Ascending aorta (tissue), 2 donors: ENCODE measurements around the gene LRRC8C. TPM values are rescaled to one million over a fixed set of nuclear protein-coding genes. Genes with fewer than 3 reads are reported as not detected.
"Not testable (repeated sequence)": the region's sequence is repeated elsewhere in the genome, so short reads cannot be mapped to it uniquely, and the experiment has no call there.

Experiments
- DNase-seq, 2 donors: peaks; one replicate each; pipeline ENCODE4 v3.0.0-alpha.2; 2019; ENCODE audit warnings: low spot score in 2 of 2
- H3K27ac ChIP-seq, 2 donors: fragments of 200-600 bp; sonication (generic); one replicate each; pipeline ENCODE4 v1.5.1; 2016 to 2017; ENCODE audit warnings: mild to moderate bottlenecking in 1 of 2
- H3K27me3 ChIP-seq: fragments of 200-600 bp; sonication (generic); one replicate; pipeline ENCODE4 v1.5.1; 2017
- H3K36me3 ChIP-seq, 2 donors: fragments of 200-600 bp; sonication (generic); one replicate each; pipeline ENCODE4 v1.5.1; 2016
- H3K4me1 ChIP-seq, 2 donors: fragments of 200-600 bp; sonication (generic); one replicate each; pipeline ENCODE4 v1.5.1; 2016 to 2017; ENCODE audit warnings: mild to moderate bottlenecking in 1 of 2
- H3K4me3 ChIP-seq, 2 donors: fragments of 200-600 bp; sonication (generic); one replicate each; pipeline ENCODE4 v1.5.1; 2016 to 2017; ENCODE audit warnings: mild to moderate bottlenecking in 1 of 2
- H3K9me3 ChIP-seq, 2 donors: fragments of 200-600 bp; sonication (generic); one replicate each; pipeline ENCODE4 v1.5.1; 2016
- intact Hi-C: fragments of 100-400 bp; cut with DNase I; formaldehyde crosslinking; loops from one replicate; pipeline ENCODE4 v1.15.1; 2023
- total RNA-seq: library from RNA; depleted of rRNA; stranded (reverse); fragments of >200 nt; gene quantifications from one replicate; pipeline ENCODE4 v1.1.0, GENCODE V29; 2016
- TF ChIP-seq, protein P1 (sequence below), 3 experiments: fragments of 200-600 bp in 2 of 3; fragments of 450-650 bp in 1 of 3; sonication (generic) in 2 of 3; IDR thresholded peaks; one replicate each; pipeline ENCODE4 v1.5.1; 2016 to 2019; ENCODE audit warnings: antibody characterized with exemption in 3 of 3, mild to moderate bottlenecking in 1 of 3, moderate library complexity in 1 of 3

LRRC8C gene
- total RNA-seq, 1 donor from 2014 or later, result 7.5 TPM

DNA sequence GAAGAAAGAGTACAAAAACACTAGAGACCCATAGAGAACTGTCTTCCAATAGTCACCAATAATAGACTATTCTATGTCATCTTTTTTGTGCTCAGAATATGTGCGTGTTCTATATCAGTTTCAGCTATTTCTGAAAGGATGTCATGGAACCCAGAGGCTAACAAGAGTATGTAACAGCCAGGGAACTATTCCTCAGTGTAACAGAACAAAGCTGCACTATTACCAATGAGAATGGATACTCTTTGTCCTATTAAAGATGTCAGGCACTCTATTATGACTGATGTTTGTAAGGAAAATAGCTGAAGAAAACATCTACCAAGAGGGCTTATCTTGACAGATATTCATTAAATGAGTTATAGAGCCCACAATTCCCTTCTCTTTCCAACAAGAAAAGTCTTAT, 8.6 kb upstream of the LRRC8C start:
- no peak for DNase-seq
- Histone ChIP-seq H3K9me3 (no peaks in the 10 kb centered on the region), H3K36me3 (no peaks in the 10 kb centered on the region), H3K4me3 (no peak overlapping the region), H3K4me1 (no peaks in the 10 kb centered on the region), H3K27me3 (no peaks in the 10 kb centered on the region), H3K27ac (no peak overlapping the region)
- TF ChIP-seq, protein P1, sequence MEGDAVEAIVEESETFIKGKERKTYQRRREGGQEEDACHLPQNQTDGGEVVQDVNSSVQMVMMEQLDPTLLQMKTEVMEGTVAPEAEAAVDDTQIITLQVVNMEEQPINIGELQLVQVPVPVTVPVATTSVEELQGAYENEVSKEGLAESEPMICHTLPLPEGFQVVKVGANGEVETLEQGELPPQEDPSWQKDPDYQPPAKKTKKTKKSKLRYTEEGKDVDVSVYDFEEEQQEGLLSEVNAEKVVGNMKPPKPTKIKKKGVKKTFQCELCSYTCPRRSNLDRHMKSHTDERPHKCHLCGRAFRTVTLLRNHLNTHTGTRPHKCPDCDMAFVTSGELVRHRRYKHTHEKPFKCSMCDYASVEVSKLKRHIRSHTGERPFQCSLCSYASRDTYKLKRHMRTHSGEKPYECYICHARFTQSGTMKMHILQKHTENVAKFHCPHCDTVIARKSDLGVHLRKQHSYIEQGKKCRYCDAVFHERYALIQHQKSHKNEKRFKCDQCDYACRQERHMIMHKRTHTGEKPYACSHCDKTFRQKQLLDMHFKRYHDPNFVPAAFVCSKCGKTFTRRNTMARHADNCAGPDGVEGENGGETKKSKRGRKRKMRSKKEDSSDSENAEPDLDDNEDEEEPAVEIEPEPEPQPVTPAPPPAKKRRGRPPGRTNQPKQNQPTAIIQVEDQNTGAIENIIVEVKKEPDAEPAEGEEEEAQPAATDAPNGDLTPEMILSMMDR (IDR thresholded peaks at IDR 0.05), result no peak
- intact Hi-C loops, result no loop called here

DNA sequence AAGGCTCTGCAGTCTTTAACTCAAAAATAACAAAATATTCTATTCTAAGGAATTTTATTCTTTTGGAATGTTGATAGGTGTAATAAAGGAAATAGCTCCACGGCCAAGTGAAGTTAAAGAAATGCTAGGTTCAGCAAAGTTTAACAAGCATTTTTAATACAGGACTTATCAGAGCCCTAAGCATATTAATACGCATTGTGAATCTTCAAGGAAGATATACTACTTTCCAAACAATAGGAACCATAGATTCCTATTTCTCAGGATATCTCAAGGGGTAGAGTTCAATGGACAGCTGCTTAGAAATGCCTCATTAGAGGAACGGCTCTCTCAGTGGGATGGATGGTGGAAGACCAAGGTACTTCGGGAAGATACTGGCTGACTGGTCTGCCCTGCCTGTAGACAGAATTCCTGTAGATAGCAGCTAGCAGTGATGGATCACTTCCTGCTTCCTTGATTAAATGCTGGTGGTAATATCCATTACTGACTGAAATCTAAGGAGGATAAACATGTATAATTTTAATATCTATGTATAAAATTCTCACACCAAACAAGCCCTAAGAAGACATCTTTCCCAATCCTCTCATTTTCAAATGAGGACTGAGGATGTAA, 8.1 kb upstream of the LRRC8C start:
- DNase-seq, result no peak
- Histone ChIP-seq H3K27me3 (no peaks in the 10 kb centered on the region), H3K9me3 (no peaks in the 10 kb centered on the region), H3K4me1 (no peaks in the 10 kb centered on the region), H3K4me3 (no peak overlapping the region), H3K27ac (no peak overlapping the region), H3K36me3 (no peaks in the 10 kb centered on the region)
- intact Hi-C loops, result no loop called here
- TF ChIP-seq, protein P1 (IDR thresholded peaks at IDR 0.05), result no peak

DNA sequence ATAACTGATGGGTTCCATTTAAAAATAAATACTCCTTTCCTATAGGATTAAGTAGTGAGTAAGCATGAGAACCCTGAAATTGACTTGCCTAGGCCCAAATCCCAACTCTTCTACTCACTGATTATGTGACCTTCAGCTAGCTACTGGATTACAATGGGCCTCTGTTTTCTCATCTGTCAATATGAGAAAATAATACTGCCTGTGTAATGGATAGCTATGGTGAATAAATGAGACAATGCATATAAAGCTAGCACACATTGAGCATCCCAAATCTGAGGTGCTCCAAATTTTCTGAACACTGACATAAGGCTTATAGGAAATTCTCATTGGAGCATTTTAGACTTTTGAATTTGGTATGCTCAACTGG, 5.3 kb upstream of the LRRC8C start:
- no peaks in the 10 kb centered on the region for H3K36me3 ChIP-seq
- H3K27me3 ChIP-seq, result no peaks in the 10 kb centered on the region
- H3K4me3 ChIP-seq, result no peak overlapping the region
- H3K4me1 ChIP-seq, result no peaks in the 10 kb centered on the region
- no peaks in the 10 kb centered on the region for H3K9me3 ChIP-seq
- TF ChIP-seq, protein P1 (IDR thresholded peaks at IDR 0.05), result no peak
- no peak for DNase-seq
- no peak overlapping the region for H3K27ac ChIP-seq
- intact Hi-C loops, result no loop called here

DNA sequence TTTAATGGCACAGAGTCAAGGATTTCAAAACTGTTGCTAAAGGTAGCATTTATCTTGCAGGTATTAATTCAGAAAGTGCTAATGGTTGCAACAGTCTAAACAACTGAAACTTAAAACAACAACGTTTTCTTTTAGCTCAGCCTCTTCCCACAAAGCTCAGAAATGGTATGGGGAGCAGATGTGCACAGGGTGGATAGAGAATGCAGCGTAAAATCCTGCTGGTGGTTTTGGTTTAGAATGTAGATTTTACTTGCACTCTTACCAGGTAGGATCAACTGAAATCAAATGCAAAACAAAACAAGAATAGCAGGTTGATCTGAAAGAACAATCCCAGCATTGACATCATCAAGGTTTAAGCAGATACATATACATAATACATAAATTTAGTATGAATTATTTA, 3.8 kb upstream of the LRRC8C start:
- H3K27me3 ChIP-seq, result no peaks in the 10 kb centered on the region
- H3K27ac ChIP-seq, result no peak overlapping the region
- H3K9me3 ChIP-seq, result no peaks in the 10 kb centered on the region
- intact Hi-C loops, result no loop called here
- no peak for DNase-seq
- no peaks in the 10 kb centered on the region for H3K4me1 ChIP-seq
- TF ChIP-seq, protein P1 (IDR thresholded peaks at IDR 0.05), result no peak
- no peak overlapping the region for H3K4me3 ChIP-seq
- no peaks in the 10 kb centered on the region for H3K36me3 ChIP-seq

DNA sequence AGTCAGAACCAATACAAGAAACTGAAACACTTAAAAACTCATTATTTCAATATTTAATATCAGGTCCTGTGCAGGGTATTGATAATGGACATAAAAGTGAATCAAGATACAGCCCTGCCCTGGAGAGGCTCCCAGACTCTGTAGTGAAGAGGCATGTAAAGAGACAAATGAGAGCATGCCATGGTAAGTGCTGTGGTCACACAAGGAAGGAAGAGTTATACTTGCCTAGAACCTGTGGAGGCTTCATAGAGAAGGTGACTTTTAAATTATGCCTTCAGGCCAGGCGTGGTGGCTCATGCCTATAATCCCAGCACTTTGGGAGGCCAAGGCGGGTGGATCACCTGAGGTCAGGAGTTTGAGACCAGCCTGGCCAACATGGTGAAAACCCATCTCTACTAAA, 3.3 kb upstream of the LRRC8C start:
- H3K27me3 ChIP-seq, H3K4me3 ChIP-seq, H3K36me3 ChIP-seq, intact Hi-C loops, H3K4me1 ChIP-seq, H3K9me3 ChIP-seq, H3K27ac ChIP-seq, DNase-seq: not testable (repeated sequence)

DNA sequence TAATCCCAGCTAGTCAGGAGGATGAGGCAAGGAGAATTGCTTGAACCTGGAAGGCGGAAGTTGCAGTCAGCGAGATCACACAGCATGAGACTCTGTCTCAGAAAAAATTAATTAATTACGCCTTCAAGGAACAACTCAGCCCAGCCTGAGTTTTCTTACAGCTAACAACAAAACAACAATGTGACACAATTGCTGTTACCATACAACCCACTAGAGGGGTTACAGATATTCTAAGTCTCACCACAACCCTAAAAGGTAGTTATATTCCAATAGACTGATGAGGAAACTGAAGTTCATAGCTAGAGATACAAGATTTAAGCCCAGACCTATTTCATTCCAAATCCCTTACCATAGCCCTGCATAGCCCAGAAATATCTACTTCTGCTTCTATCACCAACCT, 2.9 kb upstream of the LRRC8C start:
- no peaks in the 10 kb centered on the region for H3K9me3 ChIP-seq
- H3K27ac ChIP-seq, result no peak overlapping the region
- H3K4me3 ChIP-seq, result no peak overlapping the region
- H3K4me1 ChIP-seq, result no peaks in the 10 kb centered on the region
- no peak for DNase-seq
- H3K27me3 ChIP-seq, result no peaks in the 10 kb centered on the region
- TF ChIP-seq, protein P1 (IDR thresholded peaks at IDR 0.05), result no peak
- no peaks in the 10 kb centered on the region for H3K36me3 ChIP-seq
- intact Hi-C loops, result loop anchor here (5.0 kb wide), 1 partner anchor 367 kb away; the partner anchor contains the start of gene ZNF326
